Measurements from ENCODE around the gene LRR1.

DNA sequence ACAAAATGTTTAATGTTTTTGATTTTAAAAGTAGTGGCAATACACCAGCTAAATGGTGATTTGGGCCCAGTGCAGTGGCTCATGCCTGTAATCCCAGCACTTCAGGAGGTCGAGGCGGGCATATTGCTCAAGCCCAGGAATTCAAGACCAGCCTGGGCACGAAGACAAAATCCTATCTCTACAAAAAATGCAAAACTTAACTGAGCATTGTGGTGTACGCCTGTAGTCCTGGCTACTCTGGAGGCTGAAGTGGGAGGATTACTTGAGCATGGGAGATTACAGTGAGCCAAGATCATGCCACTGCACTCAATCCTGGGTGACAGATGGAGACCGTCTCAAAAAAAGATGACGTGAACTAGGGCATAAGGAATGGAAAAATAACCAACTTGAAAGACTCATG is 17.0 kb downstream of the LRR1 start:
- TF ChIP-seq, protein P1, sequence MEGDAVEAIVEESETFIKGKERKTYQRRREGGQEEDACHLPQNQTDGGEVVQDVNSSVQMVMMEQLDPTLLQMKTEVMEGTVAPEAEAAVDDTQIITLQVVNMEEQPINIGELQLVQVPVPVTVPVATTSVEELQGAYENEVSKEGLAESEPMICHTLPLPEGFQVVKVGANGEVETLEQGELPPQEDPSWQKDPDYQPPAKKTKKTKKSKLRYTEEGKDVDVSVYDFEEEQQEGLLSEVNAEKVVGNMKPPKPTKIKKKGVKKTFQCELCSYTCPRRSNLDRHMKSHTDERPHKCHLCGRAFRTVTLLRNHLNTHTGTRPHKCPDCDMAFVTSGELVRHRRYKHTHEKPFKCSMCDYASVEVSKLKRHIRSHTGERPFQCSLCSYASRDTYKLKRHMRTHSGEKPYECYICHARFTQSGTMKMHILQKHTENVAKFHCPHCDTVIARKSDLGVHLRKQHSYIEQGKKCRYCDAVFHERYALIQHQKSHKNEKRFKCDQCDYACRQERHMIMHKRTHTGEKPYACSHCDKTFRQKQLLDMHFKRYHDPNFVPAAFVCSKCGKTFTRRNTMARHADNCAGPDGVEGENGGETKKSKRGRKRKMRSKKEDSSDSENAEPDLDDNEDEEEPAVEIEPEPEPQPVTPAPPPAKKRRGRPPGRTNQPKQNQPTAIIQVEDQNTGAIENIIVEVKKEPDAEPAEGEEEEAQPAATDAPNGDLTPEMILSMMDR (IDR thresholded peaks at IDR 0.05): no peak
- TF ChIP-seq POLR2AphosphoS5 (IDR thresholded peaks at IDR 0.05) (no peak), POLR2A (IDR thresholded peaks at IDR 0.05) (no peak)
